Adrenal gland (tissue), 19 donors: ENCODE results near the gene C4orf33. TPM values are rescaled to one million over a fixed set of nuclear protein-coding genes. Genes with fewer than 3 reads are reported as not detected.
A peak's percentile ranks its signal among the peaks of the same experiment; 100 is the strongest.

ENCODE experiments used
- DNase-seq, 7 donors: peaks; one replicate each; pipeline ENCODE4 v3.0.0-alpha.2; 2019 to 2020
- H3K27ac ChIP-seq, 5 donors: fragments of 200-600 bp; sonication (generic) in 4 of 5; 1 replicate in 3 of 5; 2 replicates in 2 of 5; pipeline versions ENCODE4 v1.5.1 to v1.8.0; 2016 to 2020; ENCODE audit warnings: mild to moderate bottlenecking in 1 of 5
- H3K27me3 ChIP-seq: fragments of 200-600 bp; 2 replicates; pipeline ENCODE4 v1.8.0; 2021
- H3K36me3 ChIP-seq, 2 donors: fragments of 200-600 bp; replicated peaks in 1 of 2; 1 replicate in 1 of 2; 2 replicates in 1 of 2; pipeline versions ENCODE4 v1.5.1 to v1.8.0; 2018 to 2022
- H3K4me1 ChIP-seq, 2 donors: fragments of 200-600 bp; replicated peaks in 1 of 2; 1 replicate in 1 of 2; 2 replicates in 1 of 2; pipeline versions ENCODE4 v1.5.1 to v1.8.0; 2018 to 2021
- H3K4me3 ChIP-seq, 4 donors: fragments of 200-600 bp; sonication (generic) in 3 of 4; one replicate each; pipeline ENCODE4 v1.5.1; 2016 to 2018
- H3K9me3 ChIP-seq, 3 donors: fragments of 200-600 bp; sonication (generic) in 1 of 3; replicated peaks in 1 of 3; 1 replicate in 2 of 3; 2 replicates in 1 of 3; pipeline versions ENCODE4 v1.5.1 to v1.8.0; 2016 to 2021
- POLR2A ChIP-seq, 2 donors: fragments of 450-650 bp; IDR thresholded peaks; one replicate each; pipeline ENCODE4 v1.6.1; 2017; ENCODE audit warnings: antibody characterized with exemption in 2 of 2, mild to moderate bottlenecking in 2 of 2, moderate library complexity in 1 of 2
- WGBS, 4 donors: extraction: QIAGEN DNeasy Blood & Tissue Kit in 2 of 4; methylation state at CpG; one replicate each; pipeline versions ENCODE4 v1.1.5 to v1.1.7; 2013 to 2017; 5-methylcytosine and 5-hydroxymethylcytosine counted together
- intact Hi-C, 2 donors: fragments of 100-400 bp; cut with DNase I; formaldehyde crosslinking; loops; one replicate each; pipeline versions ENCODE4 v1.14.1 to v1.15.0; 2022 to 2023
- long read RNA-seq, 10 donors: library from polyadenylated mRNA in 3 of 10; unstranded in 2 of 10; stranded (forward) in 1 of 10; transcript quantifications; one replicate each; pipeline ENCODE4 v2.0.0 and lab custom pipeline, GENCODE V29; 2021 to 2026
- polyA plus RNA-seq, 3 donors: library from polyadenylated mRNA; stranded (reverse); fragments of 200-250 nt in 2 of 3; fragments of 350-450 nt in 1 of 3; fragmentation: Illumina TruSeq in 1 of 3; extraction: RNeasy Lipid Tissue Mini Kit (QIAGEN cat#74804) in 1 of 3; gene quantifications; one replicate each; pipeline ENCODE4 v1.2.3, GENCODE V29; 2013 to 2014
- total RNA-seq, 9 donors: library from RNA; depleted of rRNA in 4 of 9; stranded (reverse); fragments of >200 nt in 4 of 9; fragments of 120-200 nt in 1 of 9; fragmentation: NEBNext Ultra II Directional in 1 of 9; extraction: Animal tissue kit (Norgen Biotek cat#: 25700) in 1 of 9; gene quantifications; one replicate each; pipeline versions ENCODE4 v1.1.0 to v1.2.4, GENCODE V29; 2013 to 2023
- TF ChIP-seq, protein P1 (sequence below), 6 experiments: fragments of 450-650 bp in 4 of 6; fragments of 200-600 bp in 2 of 6; sonication (generic) in 1 of 6; IDR thresholded peaks; 1 replicate in 5 of 6; 2 replicates in 1 of 6; pipeline versions ENCODE4 v1.5.1 to v1.8.0; 2016 to 2021; ENCODE audit warnings: antibody characterized with exemption in 6 of 6, mild to moderate bottlenecking in 2 of 6, moderate library complexity in 1 of 6
- donor health status: healthy with polysubstance abuse.
- donor health status: Bipolar disorder and iron deficiency.
- donor health status: DM: yes; HTN: yes; CAD: no.
- donor health status: DM: no; HTN: no; CAD: no.
- donor health status: DM: no; HTN: no; CAD: no.
- donor health status: DM: yes; HTN: yes; CAD: no.

The C4orf33 gene, protein sequence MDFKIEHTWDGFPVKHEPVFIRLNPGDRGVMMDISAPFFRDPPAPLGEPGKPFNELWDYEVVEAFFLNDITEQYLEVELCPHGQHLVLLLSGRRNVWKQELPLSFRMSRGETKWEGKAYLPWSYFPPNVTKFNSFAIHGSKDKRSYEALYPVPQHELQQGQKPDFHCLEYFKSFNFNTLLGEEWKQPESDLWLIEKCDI
- total RNA-seq (10 to 100 TPM in 7 of 9 donors, 1 to 10 TPM in 2; 8.4 to 30.0 (median 11.6) TPM), polyA plus RNA-seq (10 to 100 TPM; 10.4 to 25.5 (median 11.0) TPM)
- long read RNA-seq, donor 1, full-length matches to known transcripts, result 12 of 12 reads
- long read RNA-seq, donor 1, partial matches to known transcripts, result 0 of 12 reads
- long read RNA-seq, donor 1, other reads (novel, unspliced or antisense), result 0 of 12 reads
- long read RNA-seq, donor 2, full-length matches to known transcripts, result 8 of 8 reads
- long read RNA-seq, donor 2, partial matches to known transcripts, result 0 of 8 reads
- long read RNA-seq, donor 2, other reads (novel, unspliced or antisense), result 0 of 8 reads
- long read RNA-seq, donor 3, full-length matches to known transcripts, result 2 of 14 reads
- long read RNA-seq, donor 3, partial matches to known transcripts, result 12 of 14 reads
- long read RNA-seq, donor 3, other reads (novel, unspliced or antisense), result 0 of 14 reads
- long read RNA-seq, donor 4, partial matches to known transcripts, result 0 of 1 reads
- long read RNA-seq, donor 4, other reads (novel, unspliced or antisense), result 0 of 1 reads
- long read RNA-seq, donor 5, full-length matches to known transcripts, result 24 of 27 reads
- long read RNA-seq, donor 5, partial matches to known transcripts, result 0 of 27 reads
- long read RNA-seq, donor 5, other reads (novel, unspliced or antisense), result 3 of 27 reads
- long read RNA-seq, donor 6, full-length matches to known transcripts, result 6 of 8 reads
- long read RNA-seq, donor 6, partial matches to known transcripts, result 0 of 8 reads
- long read RNA-seq, donor 6, other reads (novel, unspliced or antisense), result 2 of 8 reads
- long read RNA-seq, donor 7, full-length matches to known transcripts, result 4 of 4 reads
- long read RNA-seq, donor 7, partial matches to known transcripts, result 0 of 4 reads
- long read RNA-seq, donor 7, other reads (novel, unspliced or antisense), result 0 of 4 reads
- long read RNA-seq, donor 8, full-length matches to known transcripts, result 6 of 6 reads
- long read RNA-seq, donor 8, partial matches to known transcripts, result 0 of 6 reads
- long read RNA-seq, donor 8, other reads (novel, unspliced or antisense), result 0 of 6 reads
- long read RNA-seq, donor 9, partial matches to known transcripts, result 0 of 1 reads
- long read RNA-seq, donor 9, other reads (novel, unspliced or antisense), result 0 of 1 reads
- long read RNA-seq, donor 10, result 0 reads

DNA sequence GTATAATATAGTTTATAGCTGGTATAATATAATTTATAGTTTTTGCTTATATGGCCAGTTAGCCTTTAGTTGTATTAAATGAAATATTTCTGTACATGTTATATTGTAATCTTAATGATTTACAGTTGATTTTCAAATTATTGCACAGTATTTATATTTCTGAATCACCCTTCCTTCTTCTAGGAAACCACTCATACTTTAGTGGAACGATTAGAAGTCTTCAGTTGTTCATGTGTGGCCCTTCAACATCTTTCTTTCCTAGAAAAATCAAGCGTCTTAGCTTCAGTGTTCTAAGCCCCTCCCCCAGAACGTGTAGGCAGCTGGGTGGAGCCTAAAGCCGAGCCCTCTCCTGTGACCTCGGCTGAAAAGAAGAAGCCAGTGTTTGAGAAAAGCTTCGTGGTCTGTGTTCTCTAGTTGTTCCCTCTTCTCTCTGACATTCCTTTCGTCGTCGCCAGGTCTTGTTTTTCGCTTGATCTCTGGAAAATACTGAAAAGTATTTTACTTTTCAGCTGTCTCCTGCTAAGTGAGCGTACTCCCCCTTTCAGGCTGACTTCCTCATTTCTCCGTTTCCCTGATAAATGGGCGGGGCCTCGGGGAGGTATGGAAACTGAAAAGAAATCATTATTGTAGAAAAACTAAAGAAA, at the start of gene C4orf33:
Gene C4orf33 (plus strand): TSS at position 342 of the 644 bp plus-strand sequence. CDS start 6,459 bp downstream, outside the sequence.
- DNase-seq, result peak; percentile 67 to 85 (median 73)
- Histone ChIP-seq H3K27me3 (no peaks in the 10 kb centered on the region), H3K4me3 (peak within 1 kb of the TSS in 3 of 4 donors; percentile 64 to 85 (median 72)), H3K36me3 (no peaks in the 10 kb centered on the region), H3K4me1 (peaks cover 6 to 23% of the 10 kb centered on the region in 2 donors), H3K9me3 (no peaks in the 10 kb centered on the region), H3K27ac (peak within 1 kb of the TSS; percentile 74 to 94 (median 91))
- intact Hi-C loops, result no loop called here
- TF ChIP-seq POLR2A (IDR thresholded peaks at IDR 0.05), result peak in 1 of 2 donors; percentile 48
- TF ChIP-seq, protein P1, sequence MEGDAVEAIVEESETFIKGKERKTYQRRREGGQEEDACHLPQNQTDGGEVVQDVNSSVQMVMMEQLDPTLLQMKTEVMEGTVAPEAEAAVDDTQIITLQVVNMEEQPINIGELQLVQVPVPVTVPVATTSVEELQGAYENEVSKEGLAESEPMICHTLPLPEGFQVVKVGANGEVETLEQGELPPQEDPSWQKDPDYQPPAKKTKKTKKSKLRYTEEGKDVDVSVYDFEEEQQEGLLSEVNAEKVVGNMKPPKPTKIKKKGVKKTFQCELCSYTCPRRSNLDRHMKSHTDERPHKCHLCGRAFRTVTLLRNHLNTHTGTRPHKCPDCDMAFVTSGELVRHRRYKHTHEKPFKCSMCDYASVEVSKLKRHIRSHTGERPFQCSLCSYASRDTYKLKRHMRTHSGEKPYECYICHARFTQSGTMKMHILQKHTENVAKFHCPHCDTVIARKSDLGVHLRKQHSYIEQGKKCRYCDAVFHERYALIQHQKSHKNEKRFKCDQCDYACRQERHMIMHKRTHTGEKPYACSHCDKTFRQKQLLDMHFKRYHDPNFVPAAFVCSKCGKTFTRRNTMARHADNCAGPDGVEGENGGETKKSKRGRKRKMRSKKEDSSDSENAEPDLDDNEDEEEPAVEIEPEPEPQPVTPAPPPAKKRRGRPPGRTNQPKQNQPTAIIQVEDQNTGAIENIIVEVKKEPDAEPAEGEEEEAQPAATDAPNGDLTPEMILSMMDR (IDR thresholded peaks at IDR 0.05), result no peak
- 4 to 9% (median 6%) methylated on average over 14 of the region's 14 CpGs for WGBS, 4 donors

DNA sequence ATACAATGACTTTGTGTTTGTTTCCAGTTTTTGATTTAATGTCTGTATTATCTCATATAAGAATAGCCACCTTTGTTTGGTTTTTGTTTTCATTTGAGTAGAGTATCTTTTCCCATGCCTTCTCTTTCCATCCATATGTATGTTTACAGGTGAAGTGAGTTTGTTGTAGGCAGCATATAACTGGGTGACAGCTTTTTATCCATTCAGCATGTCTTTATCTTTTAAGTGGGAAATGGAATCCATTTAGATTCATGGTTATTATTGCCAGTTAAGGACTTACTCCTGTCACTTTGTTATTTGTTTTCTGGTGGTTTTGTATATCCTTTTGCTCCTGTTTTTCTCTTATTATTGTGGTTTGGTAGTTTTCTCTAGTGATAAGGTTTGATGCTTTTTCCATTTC, 36.9 kb upstream of the C4orf33 start:
- intact Hi-C loops, result no loop called here
- H3K27ac ChIP-seq, result no peak overlapping the region
- no peak overlapping the region for H3K4me3 ChIP-seq
- no peaks in the 10 kb centered on the region for H3K27me3 ChIP-seq
- H3K4me1 ChIP-seq, result no peaks in the 10 kb centered on the region
- peaks cover 0 to 31% (median 13%) of the 10 kb centered on the region in 3 donors for H3K9me3 ChIP-seq
- TF ChIP-seq POLR2A (IDR thresholded peaks at IDR 0.05), result no peak
- TF ChIP-seq, protein P1 (IDR thresholded peaks at IDR 0.05), result no peak
- H3K36me3 ChIP-seq, result no peaks in the 10 kb centered on the region
- DNase-seq, result no peak

DNA sequence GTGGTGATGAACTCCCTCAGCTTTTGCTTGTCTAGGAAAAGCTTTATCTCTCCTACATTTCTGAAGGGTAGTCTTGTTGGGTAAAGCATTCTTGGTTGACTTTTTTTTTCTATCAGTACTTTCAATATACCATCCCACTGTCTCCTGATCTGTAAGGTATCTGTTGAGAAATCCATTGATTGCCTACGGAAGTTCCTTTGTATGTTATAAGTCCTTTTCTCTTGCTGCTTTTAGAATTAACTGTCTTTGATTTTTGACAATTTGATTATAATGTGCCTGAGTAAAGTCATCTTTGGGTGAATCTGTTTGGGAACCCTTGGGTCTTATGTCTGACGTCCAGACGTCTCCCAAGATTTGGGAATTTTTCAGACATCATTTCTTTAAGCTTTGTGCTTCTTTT, 33.4 kb upstream of the C4orf33 start:
- Histone ChIP-seq H3K4me3 (no peak overlapping the region), H3K4me1 (no peaks in the 10 kb centered on the region), H3K27me3 (no peaks in the 10 kb centered on the region), H3K27ac (no peak overlapping the region), H3K36me3 (no peaks in the 10 kb centered on the region), H3K9me3 (peaks cover 0 to 29% (median 6%) of the 10 kb centered on the region in 3 donors)
- no peak for TF ChIP-seq POLR2A (IDR thresholded peaks at IDR 0.05)
- TF ChIP-seq, protein P1 (IDR thresholded peaks at IDR 0.05), result no peak
- 96 to 99% (median 98%) methylated on average over 3 of the region's 3 CpGs for WGBS, 4 donors
- intact Hi-C loops, result no loop called here
- DNase-seq, result no peak
